ENCODE measurements around the gene GPR119.
"Not testable (repeated sequence)": the region's sequence is repeated elsewhere in the genome, so short reads cannot be mapped to it uniquely, and the experiment has no call there.

GPR119 gene

GRCh38 chrX:130338869-130339268 lies 46.6 kb downstream of the GPR119 start:
- DNase-seq, result not testable (repeated sequence)

DNA sequence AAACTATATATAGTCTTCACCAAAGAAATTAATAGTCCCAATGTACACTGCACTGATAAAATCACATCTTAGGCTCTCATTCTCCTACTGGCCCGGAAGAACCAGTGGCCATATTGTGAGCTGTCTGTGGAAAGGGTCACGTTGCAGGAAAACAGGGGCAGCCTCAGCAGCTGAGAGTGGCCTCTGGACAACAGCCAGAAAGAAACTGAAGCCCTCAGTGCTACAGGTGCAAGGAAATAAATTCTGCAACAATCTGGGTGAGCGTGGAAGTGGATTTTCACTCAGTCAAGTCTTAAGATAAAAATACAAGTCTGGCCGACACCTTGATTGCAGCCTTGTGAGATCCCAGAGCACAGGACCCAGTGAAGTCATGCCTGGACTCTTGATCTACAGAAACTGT lies 48.9 kb downstream of the GPR119 start:
- DNase-seq, result no peak
